ENCODE data around the gene ZNF423. TPM values are rescaled to one million over a fixed set of nuclear protein-coding genes. Genes with fewer than 3 reads are reported as not detected.
A peak's percentile ranks its signal among the peaks of the same experiment; 100 is the strongest.

Gene ZNF423
- total RNA-seq, 2 donors from 2014 or later = 4.7 to 7.3 TPM

GRCh38 chr16:49837688-49838410 is 18.1 kb downstream of the ZNF423 start:
- intact Hi-C loops (cut with DNase I) = no loop called here
- no peak for DNase-seq
- TF ChIP-seq CTCF (IDR thresholded peaks at IDR 0.05) = no peak
- H3K4me1 ChIP-seq = no peaks in the 10 kb centered on the region
- peaks cover 8% of the 10 kb centered on the region for H3K27me3 ChIP-seq
- H3K9me3 ChIP-seq = no peaks in the 10 kb centered on the region
- no peak overlapping the region for H3K4me3 ChIP-seq
- no peaks in the 10 kb centered on the region for H3K36me3 ChIP-seq
- H3K9ac ChIP-seq (ENCODE audit: low read depth in 2 of 2, low read length in 2 of 2) = no peak overlapping the region
- H3K27ac ChIP-seq = no peak overlapping the region

- H3K9me3 ChIP-seq = no peaks in the 10 kb centered on the region
- no peak overlapping the region for H3K9ac ChIP-seq (ENCODE audit: low read depth in 2 of 2, low read length in 2 of 2)
- TF ChIP-seq CTCF (IDR thresholded peaks at IDR 0.05) = no peak
- no peaks in the 10 kb centered on the region for H3K4me1 ChIP-seq
- no peaks in the 10 kb centered on the region for H3K36me3 ChIP-seq
- intact Hi-C loops (cut with DNase I) = no loop called here
- H3K27ac ChIP-seq = no peak overlapping the region
- peaks cover 8% of the 10 kb centered on the region for H3K27me3 ChIP-seq
- DNase-seq = no peak
- H3K4me3 ChIP-seq = no peak overlapping the region
These were observed 19.2 kb downstream of the ZNF423 start for GRCh38 chr16:49836668-49837067.

- DNase-seq = no peak
- Histone ChIP-seq H3K27me3 (peaks cover 8% of the 10 kb centered on the region), H3K9ac (ENCODE audit: low read depth in 2 of 2, low read length in 2 of 2) (peak overlapping the region in 1 of 2 donors; percentile 40), H3K27ac (no peak overlapping the region), H3K36me3 (no peaks in the 10 kb centered on the region), H3K4me3 (no peak overlapping the region), H3K9me3 (no peaks in the 10 kb centered on the region), H3K4me1 (no peaks in the 10 kb centered on the region)
- intact Hi-C loops (cut with DNase I) = no loop called here
- no peak for TF ChIP-seq CTCF (IDR thresholded peaks at IDR 0.05)
These were observed 19.7 kb downstream of the ZNF423 start for GRCh38 chr16:49836218-49836617.

- Histone ChIP-seq H3K4me3 (no peak overlapping the region), H3K9ac (ENCODE audit: low read depth in 2 of 2, low read length in 2 of 2) (no peak overlapping the region), H3K27ac (peak overlapping the region; percentile 37), H3K4me1 (no peaks in the 10 kb centered on the region), H3K9me3 (no peaks in the 10 kb centered on the region), H3K36me3 (no peaks in the 10 kb centered on the region), H3K27me3 (peaks cover 8% of the 10 kb centered on the region)
- TF ChIP-seq CTCF (IDR thresholded peaks at IDR 0.05) = no peak
- no peak for DNase-seq
- intact Hi-C loops (cut with DNase I) = no loop called here
These were observed 20.6 kb downstream of the ZNF423 start for GRCh38 chr16:49835161-49835777.

GRCh38 chr16:49834531-49835151 is 21.3 kb downstream of the ZNF423 start:
- Histone ChIP-seq H3K9me3 (no peaks in the 10 kb centered on the region), H3K36me3 (no peaks in the 10 kb centered on the region), H3K27ac (peak overlapping the region; percentile 37), H3K9ac (ENCODE audit: low read depth in 2 of 2, low read length in 2 of 2) (no peak overlapping the region), H3K27me3 (peaks cover 8% of the 10 kb centered on the region), H3K4me1 (no peaks in the 10 kb centered on the region), H3K4me3 (no peak overlapping the region)
- intact Hi-C loops (cut with DNase I) = no loop called here
- TF ChIP-seq CTCF (IDR thresholded peaks at IDR 0.05) = no peak
- peak; percentile 45 for DNase-seq
